ENCODE measurements around the gene PDCD4.

Gene PDCD4

GRCh38 chr10:110918643-110919348 is 47.1 kb downstream of the PDCD4 start, which contains the start of gene BBIP1:
TSS of gene BBIP1 (minus strand) at chr10:110919180. CDS start at chr10:110918157, 1,023 bp downstream.
- peak in 1 of 4 experiments; percentile 94 for DNase-seq (ENCODE audit: low read depth in 4 of 4, low spot score in 1 of 4)

- DNase-seq (ENCODE audit: low read depth in 4 of 4, low spot score in 1 of 4): peak in 3 of 4 experiments; percentile 88 to 97 (median 96)
Observed at GRCh38 chr10:110919349-110919931, 47.7 kb downstream of the PDCD4 start, which contains the start of gene SHOC2. TSS of gene SHOC2 (plus strand) at chr10:110919604. CDS start at chr10:110964359, 44,755 bp downstream.

- DNase-seq (ENCODE audit: low read depth in 4 of 4, low spot score in 1 of 4): peak in 2 of 4 experiments; percentile 2 to 5
Observed at GRCh38 chr10:110919971-110920881, 48.5 kb downstream of the PDCD4 start.

GRCh38 chr10:110923856-110924493 is 52.2 kb downstream of the PDCD4 start:
- DNase-seq (ENCODE audit: low read depth in 4 of 4, low spot score in 1 of 4): no peak

- DNase-seq (ENCODE audit: low read depth in 4 of 4, low spot score in 1 of 4): no peak
Observed at GRCh38 chr10:110927461-110927860, 55.7 kb downstream of the PDCD4 start.

GRCh38 chr10:110931769-110932381 is 60.1 kb downstream of the PDCD4 start:
- no peak for DNase-seq (ENCODE audit: low read depth in 4 of 4, low spot score in 1 of 4)

GRCh38 chr10:110932505-110933180 is 60.9 kb downstream of the PDCD4 start:
- DNase-seq (ENCODE audit: low read depth in 4 of 4, low spot score in 1 of 4): no peak

- no peak for DNase-seq (ENCODE audit: low read depth in 4 of 4, low spot score in 1 of 4)
Observed at GRCh38 chr10:110936757-110937156, 65.0 kb downstream of the PDCD4 start.

- no peak for DNase-seq (ENCODE audit: low read depth in 4 of 4, low spot score in 1 of 4)
Observed at GRCh38 chr10:110939419-110939818, 67.7 kb downstream of the PDCD4 start.

GRCh38 chr10:110944792-110945396 is 73.2 kb downstream of the PDCD4 start:
- no peak for DNase-seq (ENCODE audit: low read depth in 4 of 4, low spot score in 1 of 4)

- DNase-seq (ENCODE audit: low read depth in 4 of 4, low spot score in 1 of 4): no peak
Observed at GRCh38 chr10:110946496-110946895, 74.8 kb downstream of the PDCD4 start.

- DNase-seq (ENCODE audit: low read depth in 4 of 4, low spot score in 1 of 4): no peak
Observed at GRCh38 chr10:110947061-110947595, 75.4 kb downstream of the PDCD4 start.

All from stimulated activated CD4-positive, alpha-beta T cell treated with anti-CD3 and anti-CD28 coated beads, Interleukin-1b, Interleukin-23, amount 100 ng/mL, for 24 hours (primary cell).